Measurements from ENCODE around the gene FLNA.

The FLNA gene

DNA sequence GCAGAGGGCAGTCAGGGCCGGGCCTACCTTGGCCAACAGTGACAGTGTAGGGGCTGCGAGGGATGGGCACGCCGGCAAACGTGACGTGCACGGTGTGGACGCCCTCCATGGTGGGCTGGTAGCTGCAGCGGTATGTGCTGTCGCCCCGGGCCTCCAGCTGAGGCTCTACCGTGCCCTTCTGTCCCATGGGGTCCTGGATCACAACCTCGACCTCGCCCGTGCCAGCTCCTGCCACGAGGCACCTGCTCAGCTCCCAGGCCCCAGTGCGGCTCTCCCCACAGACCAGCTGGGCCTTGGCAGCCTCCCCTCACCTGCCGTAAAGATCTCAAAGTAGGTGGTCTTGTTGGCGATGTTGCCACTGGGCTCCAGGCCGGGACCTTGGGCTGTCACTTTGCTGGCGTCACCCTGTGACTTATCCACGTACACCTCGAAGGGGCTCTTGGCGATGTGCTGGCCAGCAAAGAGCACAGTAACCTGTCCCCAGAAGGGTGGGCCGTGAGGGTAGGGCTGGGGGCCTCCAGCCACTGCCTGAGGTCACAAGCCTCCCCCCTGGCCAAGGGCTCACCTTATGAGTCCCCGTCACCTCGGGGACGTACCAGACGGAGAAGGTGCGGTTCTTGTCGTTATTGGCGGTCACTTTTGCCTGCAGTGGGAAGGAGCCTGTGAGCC is 8.3 kb downstream of the FLNA start:
- DNase-seq: no peak
- Histone ChIP-seq H3K27ac (no peak overlapping the region), H3K27me3 (ENCODE audit: insufficient read depth, low read depth, severe bottlenecking) (peaks cover 12% of the 10 kb centered on the region), H3K36me3 (peaks cover 91% of the 10 kb centered on the region), H3K9me3 (ENCODE audit: severe bottlenecking) (no peaks in the 10 kb centered on the region), H3K4me3 (ENCODE audit: low read depth, low read length) (no peak overlapping the region)
- TF ChIP-seq, protein P1, sequence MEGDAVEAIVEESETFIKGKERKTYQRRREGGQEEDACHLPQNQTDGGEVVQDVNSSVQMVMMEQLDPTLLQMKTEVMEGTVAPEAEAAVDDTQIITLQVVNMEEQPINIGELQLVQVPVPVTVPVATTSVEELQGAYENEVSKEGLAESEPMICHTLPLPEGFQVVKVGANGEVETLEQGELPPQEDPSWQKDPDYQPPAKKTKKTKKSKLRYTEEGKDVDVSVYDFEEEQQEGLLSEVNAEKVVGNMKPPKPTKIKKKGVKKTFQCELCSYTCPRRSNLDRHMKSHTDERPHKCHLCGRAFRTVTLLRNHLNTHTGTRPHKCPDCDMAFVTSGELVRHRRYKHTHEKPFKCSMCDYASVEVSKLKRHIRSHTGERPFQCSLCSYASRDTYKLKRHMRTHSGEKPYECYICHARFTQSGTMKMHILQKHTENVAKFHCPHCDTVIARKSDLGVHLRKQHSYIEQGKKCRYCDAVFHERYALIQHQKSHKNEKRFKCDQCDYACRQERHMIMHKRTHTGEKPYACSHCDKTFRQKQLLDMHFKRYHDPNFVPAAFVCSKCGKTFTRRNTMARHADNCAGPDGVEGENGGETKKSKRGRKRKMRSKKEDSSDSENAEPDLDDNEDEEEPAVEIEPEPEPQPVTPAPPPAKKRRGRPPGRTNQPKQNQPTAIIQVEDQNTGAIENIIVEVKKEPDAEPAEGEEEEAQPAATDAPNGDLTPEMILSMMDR (IDR thresholded peaks at IDR 0.05; ENCODE audit: low read depth, low read length): no peak

DNA sequence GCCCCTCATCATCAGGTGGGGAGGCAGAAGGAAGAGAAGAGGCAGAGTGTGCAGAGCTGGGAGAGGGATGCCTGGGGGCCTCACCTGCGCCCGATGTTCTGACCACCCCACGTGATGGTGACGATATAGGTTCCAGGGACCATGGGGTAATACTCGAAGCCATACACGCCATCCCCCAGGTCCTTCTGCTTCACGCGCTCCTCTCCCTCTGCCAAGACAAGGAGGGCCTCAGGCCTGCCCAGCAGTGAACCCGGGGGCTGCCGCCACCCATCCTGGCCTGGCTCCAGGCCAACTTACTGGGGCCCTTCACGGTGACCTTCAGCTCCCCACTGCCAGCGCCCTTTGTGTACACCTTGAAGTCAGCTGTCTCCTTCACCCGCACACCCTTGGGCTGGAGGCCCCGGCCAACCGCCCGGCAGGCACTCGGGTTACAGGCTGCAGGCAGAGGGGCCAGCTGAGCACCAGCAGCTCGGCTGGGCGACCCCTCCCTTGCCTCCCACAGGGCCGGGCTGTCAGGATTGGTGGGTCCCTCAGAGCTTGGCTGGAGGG is 9.3 kb downstream of the FLNA start:
- TF ChIP-seq, protein P1 (IDR thresholded peaks at IDR 0.05; ENCODE audit: low read depth, low read length): no peak
- DNase-seq: no peak
- Histone ChIP-seq H3K27ac (no peak overlapping the region), H3K36me3 (peaks cover 94% of the 10 kb centered on the region), H3K9me3 (ENCODE audit: severe bottlenecking) (no peaks in the 10 kb centered on the region), H3K27me3 (ENCODE audit: insufficient read depth, low read depth, severe bottlenecking) (peaks cover 12% of the 10 kb centered on the region), H3K4me3 (ENCODE audit: low read depth, low read length) (no peak overlapping the region)

DNA sequence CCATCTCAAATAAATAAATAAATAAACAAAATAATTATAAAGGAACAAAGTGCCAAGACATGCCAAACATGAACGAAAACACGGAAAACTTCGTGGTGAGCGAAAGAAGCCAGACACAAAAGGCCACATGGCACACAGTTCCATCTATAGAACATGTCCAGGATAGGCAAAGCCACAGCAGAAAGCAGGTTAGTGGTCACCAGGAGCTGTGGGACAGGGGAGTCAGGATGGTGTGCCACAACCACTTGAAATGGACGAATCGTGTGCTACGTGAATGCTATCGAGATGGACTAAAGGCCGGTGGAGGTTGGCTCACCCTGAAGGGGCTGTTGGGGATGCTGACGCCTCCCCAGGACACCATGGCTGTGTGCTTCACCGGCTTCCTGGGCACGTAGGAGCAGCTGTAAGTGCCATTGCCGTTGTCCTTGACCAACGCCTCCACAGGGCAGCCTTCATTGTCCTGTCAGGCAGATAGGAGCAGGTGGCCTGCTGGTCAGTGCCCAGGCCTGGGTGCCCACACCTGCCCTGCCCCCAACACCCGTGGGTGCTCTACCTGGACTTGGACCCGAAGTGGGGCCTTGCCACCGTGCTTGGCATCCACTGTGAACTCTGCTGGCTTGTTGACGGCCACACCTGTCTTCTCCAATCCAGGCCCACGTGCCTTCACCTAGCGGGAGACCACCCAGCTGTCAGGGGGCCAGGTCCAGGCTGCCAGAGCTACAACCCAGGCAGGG is 10.6 kb downstream of the FLNA start:
- H3K9me3 ChIP-seq (ENCODE audit: severe bottlenecking): no peaks in the 10 kb centered on the region
- TF ChIP-seq, protein P1 (IDR thresholded peaks at IDR 0.05; ENCODE audit: low read depth, low read length): no peak
- no peak overlapping the region for H3K27ac ChIP-seq
- no peak for DNase-seq
- peaks cover 97% of the 10 kb centered on the region for H3K36me3 ChIP-seq
- H3K27me3 ChIP-seq (ENCODE audit: insufficient read depth, low read depth, severe bottlenecking): peaks cover 12% of the 10 kb centered on the region
- H3K4me3 ChIP-seq (ENCODE audit: low read depth, low read length): no peak overlapping the region

DNA sequence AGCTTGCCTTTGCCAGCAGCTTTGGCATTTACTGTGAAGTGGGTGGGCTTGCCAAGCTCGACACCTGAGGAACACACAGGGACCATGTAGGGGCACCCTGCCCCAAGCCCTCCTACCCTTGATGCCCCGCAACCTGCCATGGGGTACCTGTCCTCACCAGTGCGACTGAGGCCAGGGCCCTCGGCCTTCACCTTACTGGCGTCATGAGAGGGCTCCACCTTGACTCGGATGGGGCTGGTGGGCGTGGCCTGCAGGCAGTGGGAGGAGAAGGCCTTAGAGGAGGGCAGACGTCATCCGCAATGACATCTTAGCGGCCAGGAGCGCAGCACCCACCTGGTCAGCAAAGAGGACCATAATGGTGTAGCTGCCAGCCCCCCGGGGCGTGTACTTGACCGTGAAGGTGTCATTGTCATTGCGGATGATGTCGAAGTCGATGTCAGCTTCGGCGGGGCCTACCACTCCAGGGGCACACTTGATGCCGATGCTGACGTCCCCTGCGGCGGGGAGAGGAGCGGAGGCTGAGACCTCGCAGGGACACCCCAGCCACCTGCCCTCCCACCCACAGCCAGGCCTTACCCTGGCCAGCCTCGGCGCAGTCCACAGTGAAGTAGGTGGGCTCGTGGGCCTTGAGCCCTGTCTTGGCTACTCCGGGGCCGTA is 12.2 kb downstream of the FLNA start:
- H3K36me3 ChIP-seq: peaks cover 97% of the 10 kb centered on the region

DNA sequence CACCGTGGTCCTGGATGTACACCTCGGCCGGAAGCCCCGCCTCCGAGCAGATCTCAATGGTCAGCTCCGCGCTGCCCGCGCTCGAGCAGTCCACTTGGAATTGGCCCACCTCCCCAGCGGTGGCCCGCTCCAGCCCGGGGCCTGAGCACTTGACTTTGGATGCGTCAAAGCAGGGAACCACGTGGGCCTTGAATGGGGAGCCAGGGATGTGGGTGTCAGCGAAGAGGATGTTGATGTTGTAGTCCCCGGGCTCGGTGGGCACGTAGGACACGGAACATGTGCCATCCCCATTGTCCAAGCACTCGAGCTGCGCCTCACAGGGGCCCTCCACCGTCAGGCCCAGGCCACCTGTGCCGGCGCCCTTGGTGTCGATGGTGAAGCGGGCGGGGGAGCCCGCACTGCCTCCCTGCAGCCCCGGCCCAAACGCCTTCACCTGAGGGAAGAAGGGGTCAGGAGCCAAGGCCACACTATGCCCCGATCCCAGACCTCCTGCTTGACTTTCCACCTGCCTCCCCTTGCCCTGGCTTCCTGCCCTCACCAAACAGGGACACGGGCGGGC is 14.2 kb downstream of the FLNA start:
- H3K27ac ChIP-seq: no peak overlapping the region
- TF ChIP-seq, protein P1 (IDR thresholded peaks at IDR 0.05; ENCODE audit: low read depth, low read length): no peak
- DNase-seq: no peak
- peaks cover 97% of the 10 kb centered on the region for H3K36me3 ChIP-seq
- H3K27me3 ChIP-seq (ENCODE audit: insufficient read depth, low read depth, severe bottlenecking): peaks cover 19% of the 10 kb centered on the region
- H3K9me3 ChIP-seq (ENCODE audit: severe bottlenecking): no peaks in the 10 kb centered on the region
- no peak overlapping the region for H3K4me3 ChIP-seq (ENCODE audit: low read depth, low read length)

More for the DNA sequence above, 12.2 kb downstream of the FLNA start:
- peaks cover 17% of the 10 kb centered on the region for H3K27me3 ChIP-seq (ENCODE audit: insufficient read depth, low read depth, severe bottlenecking)
- TF ChIP-seq, protein P1 (IDR thresholded peaks at IDR 0.05; ENCODE audit: low read depth, low read length): no peak
- DNase-seq: no peak
- no peak overlapping the region for H3K4me3 ChIP-seq (ENCODE audit: low read depth, low read length)
- H3K9me3 ChIP-seq (ENCODE audit: severe bottlenecking): no peaks in the 10 kb centered on the region
- H3K27ac ChIP-seq: no peak overlapping the region
